Esophagus squamous epithelium (tissue), 5 donors: Measurements from ENCODE around the gene NTF3. TPM values are rescaled to one million over a fixed set of nuclear protein-coding genes. Genes with fewer than 3 reads are reported as not detected.

Source experiments
- DNase-seq: peaks from one replicate; lab custom pipeline; 2025; lab: John Stamatoyannopoulos, UW
- H3K27ac ChIP-seq, 4 donors: fragments of 200-600 bp; sonication (generic); one replicate each; pipeline ENCODE4 v1.5.1; 2016 to 2019; ENCODE audit warnings: mild to moderate bottlenecking in 1 of 4
- H3K27me3 ChIP-seq, 4 donors: fragments of 200-600 bp; sonication (generic); 1 replicate in 3 of 4; 2 replicates in 1 of 4; pipeline versions ENCODE4 v1.5.1 to v1.6.0; 2017 to 2021; ENCODE audit warnings: antibody characterized with exemption in 1 of 4
- H3K36me3 ChIP-seq, 3 donors: fragments of 200-600 bp; sonication (generic); one replicate each; pipeline ENCODE4 v1.5.1; 2016 to 2019
- H3K4me1 ChIP-seq, 3 donors: fragments of 200-600 bp; sonication (generic); one replicate each; pipeline ENCODE4 v1.5.1; 2017 to 2019
- H3K4me3 ChIP-seq, 4 donors: fragments of 200-600 bp; sonication (generic); 1 replicate in 3 of 4; 2 replicates in 1 of 4; pipeline ENCODE4 v1.5.1; 2016 to 2019; ENCODE audit warnings: mild to moderate bottlenecking in 2 of 4, moderate library complexity in 1 of 4
- H3K9me3 ChIP-seq, 3 donors: fragments of 200-600 bp; sonication (generic); one replicate each; pipeline ENCODE4 v1.5.1; 2016 to 2019
- POLR2A ChIP-seq, 4 donors: fragments of 450-650 bp; IDR thresholded peaks; one replicate each; pipeline ENCODE4 v1.6.1; 2017; ENCODE audit warnings: antibody characterized with exemption in 4 of 4, mild to moderate bottlenecking in 4 of 4, moderate library complexity in 3 of 4
- WGBS, 2 donors: methylation state at CpG; one replicate each; pipeline ENCODE4 v1.1.5; 2018; 5-methylcytosine and 5-hydroxymethylcytosine counted together
- intact Hi-C: fragments of 100-400 bp; cut with DNase I; formaldehyde crosslinking; loops from one replicate; pipeline ENCODE4 v1.15.0; 2022
- total RNA-seq, 4 donors: library from RNA; depleted of rRNA; stranded (reverse); fragments of >200 nt; gene quantifications; one replicate each; pipeline ENCODE4 v1.1.0, GENCODE V29; 2016
- TF ChIP-seq, protein P1 (sequence below), 6 experiments: fragments of 450-650 bp in 4 of 6; fragments of 200-600 bp in 2 of 6; sonication (generic) in 2 of 6; IDR thresholded peaks; one replicate each; pipeline ENCODE4 v1.5.1; 2016 to 2019; ENCODE audit warnings: antibody characterized with exemption in 6 of 6, mild to moderate bottlenecking in 4 of 6, moderate library complexity in 4 of 6
- donor health status: DM: yes; HTN: yes; CAD: no.

Gene NTF3
- total RNA-seq, 4 donors from 2014 or later, result 0.30 to 7.6 (median 1.9) TPM

GRCh38 chr12:5437182-5437583 lies 5.3 kb downstream of the NTF3 start:
- peak overlapping the region in 2 of 4 donors; percentile 9 to 14 for H3K27ac ChIP-seq
- WGBS, 2 donors, result 68 to 92% methylated on average over 4 of the region's 4 CpGs
- no peaks in the 10 kb centered on the region for H3K9me3 ChIP-seq
- TF ChIP-seq, protein P1, sequence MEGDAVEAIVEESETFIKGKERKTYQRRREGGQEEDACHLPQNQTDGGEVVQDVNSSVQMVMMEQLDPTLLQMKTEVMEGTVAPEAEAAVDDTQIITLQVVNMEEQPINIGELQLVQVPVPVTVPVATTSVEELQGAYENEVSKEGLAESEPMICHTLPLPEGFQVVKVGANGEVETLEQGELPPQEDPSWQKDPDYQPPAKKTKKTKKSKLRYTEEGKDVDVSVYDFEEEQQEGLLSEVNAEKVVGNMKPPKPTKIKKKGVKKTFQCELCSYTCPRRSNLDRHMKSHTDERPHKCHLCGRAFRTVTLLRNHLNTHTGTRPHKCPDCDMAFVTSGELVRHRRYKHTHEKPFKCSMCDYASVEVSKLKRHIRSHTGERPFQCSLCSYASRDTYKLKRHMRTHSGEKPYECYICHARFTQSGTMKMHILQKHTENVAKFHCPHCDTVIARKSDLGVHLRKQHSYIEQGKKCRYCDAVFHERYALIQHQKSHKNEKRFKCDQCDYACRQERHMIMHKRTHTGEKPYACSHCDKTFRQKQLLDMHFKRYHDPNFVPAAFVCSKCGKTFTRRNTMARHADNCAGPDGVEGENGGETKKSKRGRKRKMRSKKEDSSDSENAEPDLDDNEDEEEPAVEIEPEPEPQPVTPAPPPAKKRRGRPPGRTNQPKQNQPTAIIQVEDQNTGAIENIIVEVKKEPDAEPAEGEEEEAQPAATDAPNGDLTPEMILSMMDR (IDR thresholded peaks at IDR 0.05), result no peak
- TF ChIP-seq POLR2A (IDR thresholded peaks at IDR 0.05), result no peak
- no peak overlapping the region for H3K4me3 ChIP-seq
- H3K27me3 ChIP-seq, result peaks cover 0 to 86% (median 8%) of the 10 kb centered on the region in 4 donors
- no peak for DNase-seq
- intact Hi-C loops, result no loop called here
- peaks cover 11 to 87% (median 15%) of the 10 kb centered on the region in 3 donors for H3K4me1 ChIP-seq
- no peaks in the 10 kb centered on the region for H3K36me3 ChIP-seq

DNA sequence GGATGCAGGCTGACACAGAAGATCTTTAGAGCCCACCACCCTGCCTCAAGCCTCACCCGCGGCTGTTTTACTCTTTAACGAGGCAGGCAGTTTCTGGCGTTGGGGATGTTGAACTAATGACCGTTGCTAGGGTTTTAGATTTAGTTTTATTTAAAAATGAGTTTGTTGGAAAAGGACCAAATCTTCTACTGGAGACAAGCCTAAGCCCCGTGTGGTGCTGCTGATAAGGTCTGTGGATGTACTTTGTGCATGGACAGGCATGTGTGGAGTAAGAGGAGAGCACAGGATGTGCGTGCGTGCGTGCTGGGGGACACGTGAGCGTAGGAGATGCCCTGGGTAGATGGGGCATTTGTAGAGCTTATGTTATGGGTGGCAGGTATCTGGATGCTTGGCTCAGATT lies 5.7 kb downstream of the NTF3 start:
- peaks cover 7 to 84% (median 12%) of the 10 kb centered on the region in 3 donors for H3K4me1 ChIP-seq
- peaks cover 0 to 82% (median 7%) of the 10 kb centered on the region in 4 donors for H3K27me3 ChIP-seq
- intact Hi-C loops, result no loop called here
- H3K27ac ChIP-seq, result peak overlapping the region in 2 of 4 donors; percentile 9 to 14
- no peaks in the 10 kb centered on the region for H3K9me3 ChIP-seq
- no peak for DNase-seq
- no peak for TF ChIP-seq POLR2A (IDR thresholded peaks at IDR 0.05)
- TF ChIP-seq, protein P1 (IDR thresholded peaks at IDR 0.05), result no peak
- 44 to 56% methylated on average over 9 to 11 of the region's 11 CpGs for WGBS, 2 donors
- no peak overlapping the region for H3K4me3 ChIP-seq
- H3K36me3 ChIP-seq, result no peaks in the 10 kb centered on the region

DNA sequence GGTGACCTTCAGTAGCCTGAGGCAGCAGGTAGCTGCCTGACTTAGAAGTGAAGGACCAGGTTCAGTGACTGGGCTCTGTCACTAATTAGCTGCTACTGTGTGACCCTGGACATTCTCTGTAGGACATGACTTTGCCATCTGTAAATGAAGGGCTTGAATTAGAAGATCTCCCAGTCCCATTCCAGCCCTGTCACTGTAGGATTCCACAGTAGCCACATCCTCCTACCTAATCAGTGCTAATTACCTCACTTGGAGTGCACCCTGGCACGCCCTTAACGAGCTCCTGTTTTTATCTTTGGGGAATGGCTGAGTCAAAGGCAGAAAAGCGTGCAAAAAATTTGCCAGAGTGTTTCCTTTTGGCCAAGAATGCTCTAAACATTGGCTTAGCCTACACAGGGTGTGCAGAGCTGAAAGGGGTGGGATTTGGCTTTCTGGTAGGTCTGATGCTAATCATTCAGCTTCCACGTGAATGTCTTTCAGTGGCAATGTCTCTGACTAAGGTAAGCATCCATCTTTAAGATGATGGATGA lies 6.8 kb downstream of the NTF3 start:
- 3 to 27% methylated on average over 4 of the region's 4 CpGs for WGBS, 2 donors
- Histone ChIP-seq H3K9me3 (no peaks in the 10 kb centered on the region), H3K27ac (peak overlapping the region in 1 of 4 donors; percentile 23), H3K27me3 (peaks cover 0 to 76% (median 0%) of the 10 kb centered on the region in 4 donors), H3K4me3 (no peak overlapping the region), H3K4me1 (peaks cover 0 to 76% (median under 1%) of the 10 kb centered on the region in 3 donors), H3K36me3 (no peaks in the 10 kb centered on the region)
- intact Hi-C loops, result no loop called here
- no peak for DNase-seq
- TF ChIP-seq, protein P1 (IDR thresholded peaks at IDR 0.05), result no peak
- no peak for TF ChIP-seq POLR2A (IDR thresholded peaks at IDR 0.05)

- no peak for DNase-seq
- TF ChIP-seq, protein P1 (IDR thresholded peaks at IDR 0.05), result no peak
- no peak for TF ChIP-seq POLR2A (IDR thresholded peaks at IDR 0.05)
- Histone ChIP-seq H3K27ac (no peak overlapping the region), H3K4me1 (peaks cover 0 to 70% (median 0%) of the 10 kb centered on the region in 3 donors), H3K9me3 (no peaks in the 10 kb centered on the region), H3K36me3 (no peaks in the 10 kb centered on the region), H3K4me3 (no peak overlapping the region), H3K27me3 (peaks cover 0 to 75% (median 0%) of the 10 kb centered on the region in 4 donors)
- 75 to 84% methylated on average over 4 of the region's 4 CpGs for WGBS, 2 donors
- intact Hi-C loops, result no loop called here
Measured at GRCh38 chr12:5439371-5439771, 7.5 kb downstream of the NTF3 start.

DNA sequence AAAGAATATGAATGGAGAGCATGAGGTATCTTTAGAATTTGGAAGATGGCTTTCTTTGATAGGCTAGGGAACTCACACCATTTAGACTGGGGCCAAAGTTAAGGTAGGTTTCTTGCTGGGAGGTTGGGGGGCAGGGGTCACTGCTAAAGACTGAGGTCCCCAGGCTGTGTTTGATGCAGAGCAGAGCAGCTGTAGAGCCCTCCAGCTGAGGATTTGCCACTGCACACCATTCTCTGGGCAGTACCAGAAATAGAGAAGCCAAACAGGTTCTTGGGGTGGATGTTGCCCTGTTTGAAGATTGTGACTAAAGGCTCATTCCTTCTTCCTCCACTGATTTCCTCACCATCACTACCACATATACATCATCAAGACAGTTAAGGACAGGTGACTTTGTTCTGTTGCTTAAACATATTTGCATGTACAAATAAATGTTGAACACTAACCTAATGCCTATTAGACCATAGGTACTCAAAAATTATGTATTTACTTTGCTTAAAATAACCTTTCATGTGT lies 7.9 kb downstream of the NTF3 start:
- no peaks in the 10 kb centered on the region for H3K36me3 ChIP-seq
- no peak overlapping the region for H3K27ac ChIP-seq
- intact Hi-C loops, result loop anchor here (10.0 kb wide), 2 partner anchors 265 to 355 kb away; no protein-coding TSS in a partner anchor
- no peak for DNase-seq
- TF ChIP-seq POLR2A (IDR thresholded peaks at IDR 0.05), result no peak
- TF ChIP-seq, protein P1 (IDR thresholded peaks at IDR 0.05), result no peak
- peaks cover 0 to 72% (median 0%) of the 10 kb centered on the region in 4 donors for H3K27me3 ChIP-seq
- no peak overlapping the region for H3K4me3 ChIP-seq
- peaks cover 0 to 65% (median 0%) of the 10 kb centered on the region in 3 donors for H3K4me1 ChIP-seq
- no peaks in the 10 kb centered on the region for H3K9me3 ChIP-seq
